GM23248 (cell line): Measurements from ENCODE around the gene NELFB. TPM values are rescaled to one million over a fixed set of nuclear protein-coding genes. Genes with fewer than 3 reads are reported as not detected.

ENCODE experiments used
- DNase-seq: peaks from one replicate; pipeline ENCODE4 v3.0.0-alpha.2; 2015
- H2AFZ ChIP-seq: fragments of 200-600 bp; sonication (generic); 2 replicates; pipeline ENCODE4 v1.6.1; 2016; ENCODE audit warnings: antibody characterized with exemption
- H3F3A ChIP-seq: fragments of 200-600 bp; sonication (generic); 2 replicates; pipeline ENCODE4 v1.6.1; 2016; ENCODE audit warnings: mild to moderate bottlenecking, antibody characterized with exemption, mixed run types; ENCODE audit not compliant: insufficient read depth
- H3K27ac ChIP-seq: fragments of 200-600 bp; sonication (generic); 2 replicates; pipeline ENCODE4 v1.5.1; 2016; ENCODE audit warnings: mild to moderate bottlenecking
- H3K27me3 ChIP-seq: fragments of 200-600 bp; sonication (generic); replicated peaks from 2 replicates; pipeline ENCODE4 v1.6.1; 2016; ENCODE audit warnings: mild to moderate bottlenecking; ENCODE audit not compliant: insufficient read depth
- H3K36me3 ChIP-seq: fragments of 200-600 bp; sonication (generic); 2 replicates; pipeline ENCODE4 v1.6.1; 2016; ENCODE audit warnings: low read depth, mild to moderate bottlenecking
- H3K4me1 ChIP-seq: fragments of 200-600 bp; sonication (generic); 2 replicates; pipeline ENCODE4 v1.6.1; 2016; ENCODE audit warnings: mild to moderate bottlenecking; ENCODE audit not compliant: insufficient read depth
- H3K4me2 ChIP-seq: fragments of 200-600 bp; sonication (generic); one replicate; pipeline ENCODE4 v1.6.1; 2016; ENCODE audit warnings: mild to moderate bottlenecking; ENCODE audit not compliant: unreplicated experiment
- H3K4me3 ChIP-seq: fragments of 200-600 bp; sonication (generic); 2 replicates; pipeline ENCODE4 v1.5.1; 2016; ENCODE audit warnings: mild to moderate bottlenecking
- H3K79me2 ChIP-seq: fragments of 200-600 bp; sonication (generic); 2 replicates; pipeline ENCODE4 v1.6.1; 2016; ENCODE audit warnings: mild to moderate bottlenecking; ENCODE audit not compliant: insufficient read depth
- H3K9ac ChIP-seq: fragments of 200-600 bp; sonication (generic); 2 replicates; pipeline ENCODE4 v1.6.1; 2016; ENCODE audit warnings: mild to moderate bottlenecking
- H3K9me2 ChIP-seq: fragments of 200-600 bp; sonication (generic); 2 replicates; pipeline ENCODE4 v1.6.1; 2016; ENCODE audit warnings: mixed run types, mild to moderate bottlenecking, moderate library complexity; ENCODE audit not compliant: insufficient read depth
- H3K9me3 ChIP-seq: fragments of 200-600 bp; sonication (generic); one replicate; pipeline ENCODE4 v1.6.1; 2017; ENCODE audit warnings: low read depth
- H4K20me1 ChIP-seq: fragments of 200-600 bp; sonication (generic); 2 replicates; pipeline ENCODE4 v1.6.0; 2016; ENCODE audit not compliant: insufficient read depth
- EZH2 ChIP-seq: fragments of 200-600 bp; sonication (generic); IDR thresholded peaks from 2 replicates; pipeline ENCODE4 v1.6.1; 2018; ENCODE audit warnings: antibody characterized with exemption, mild to moderate bottlenecking; ENCODE audit not compliant: insufficient read depth, poor library complexity, severe bottlenecking
- EZH2phosphoT487 ChIP-seq: fragments of 200-600 bp; sonication (generic); IDR thresholded peaks from 2 replicates; pipeline ENCODE4 v1.6.1; 2018; ENCODE audit warnings: antibody characterized with exemption, moderate library complexity, mild to moderate bottlenecking, low read depth; ENCODE audit not compliant: insufficient read depth
- WGBS, 2 experiments: methylation state at CpG; one replicate each; pipeline ENCODE4 v1.1.6; 2015 to 2017; ENCODE audit warnings: low lambda C conversion rate in 2 of 2, low coverage in 1 of 2; ENCODE audit errors: missing lambda C conversion rate in 2 of 2; 5-methylcytosine and 5-hydroxymethylcytosine counted together
- in situ Hi-C: fragments of 300-500 bp; cut with MboI; formaldehyde crosslinking; loops from 2 replicates; pipeline ENCODE4 v1.15.0; 2020
- polyA plus RNA-seq: library from polyadenylated mRNA; unstranded; fragments of >200 nt; fragmentation: Nextera tagmentation; extraction: Ambion mirVana; gene quantifications from 2 replicates; pipeline ENCODE4 v1.2.1, GENCODE V29; 2016
- total RNA-seq: library from RNA; depleted of rRNA; stranded (reverse); fragments of >200 nt; shearing (Covaris generic); gene quantifications from 2 replicates; pipeline ENCODE4 v1.2.3, GENCODE V29; 2014

Gene NELFB
- total and polyA plus RNA-seq, 2 experiments from 2014 or later: 34.4 to 65.0 TPM

- peaks cover 9% of the 10 kb centered on the region for H3K4me1 ChIP-seq
- WGBS, 2 experiments: 1% methylated on average over 47 to 63 of the region's 63 CpGs
- H3K4me3 ChIP-seq: peak overlapping the region; percentile 79
- no peaks in the 10 kb centered on the region for H3K27me3 ChIP-seq
- DNase-seq: peak; percentile 99
- no peaks in the 10 kb centered on the region for H3F3A ChIP-seq
- H3K36me3 ChIP-seq: no peaks in the 10 kb centered on the region
- no peaks in the 10 kb centered on the region for H3K9me3 ChIP-seq
- H3K27ac ChIP-seq: peak overlapping the region; percentile 55
- peak overlapping the region; percentile 84 for H3K9ac ChIP-seq
- no peak for TF ChIP-seq EZH2
- TF ChIP-seq EZH2phosphoT487: no peak
- no peaks in the 10 kb centered on the region for H3K79me2 ChIP-seq
- in situ Hi-C loops: no loop called here
- peak overlapping the region; percentile 77 for H3K4me2 ChIP-seq
- H3K9me2 ChIP-seq: no peaks in the 10 kb centered on the region
- peak overlapping the region; percentile 84 for H2AFZ ChIP-seq
- no peaks in the 10 kb centered on the region for H4K20me1 ChIP-seq
Measured at GRCh38 chr9:137223078-137223970, 31.8 kb upstream of the NELFB start.

- WGBS, 2 experiments: 49 to 52% methylated on average over 18 to 21 of the region's 23 CpGs
- peak within 1 kb of the TSS; percentile 55; the same call in 1 of the 2 replicates for H3K27ac ChIP-seq
- in situ Hi-C loops: no loop called here
- peak within 1 kb of the TSS; percentile 84 for H3K9ac ChIP-seq
- peaks cover 3% of the 10 kb centered on the region; the same call in 1 of the 2 replicates for H3K4me1 ChIP-seq
- no peaks in the 10 kb centered on the region for H3K9me2 ChIP-seq
- peak within 1 kb of the TSS; percentile 77 for H3K4me2 ChIP-seq
- H3F3A ChIP-seq: no peaks in the 10 kb centered on the region
- H3K4me3 ChIP-seq: peak within 1 kb of the TSS; percentile 79
- no peaks in the 10 kb centered on the region for H3K9me3 ChIP-seq
- TF ChIP-seq EZH2: no peak
- TF ChIP-seq EZH2phosphoT487: no peak
- no peaks in the 10 kb centered on the region for H3K27me3 ChIP-seq
- H3K36me3 ChIP-seq: no peaks in the 10 kb centered on the region
- DNase-seq: peak; percentile 28
- peak within 1 kb of the TSS; percentile 84 for H2AFZ ChIP-seq
- no peaks in the 10 kb centered on the region for H3K79me2 ChIP-seq
- H4K20me1 ChIP-seq: no peaks in the 10 kb centered on the region
Measured at GRCh38 chr9:137224830-137225694, 30.1 kb upstream of the NELFB start, which contains the start of gene CYSRT1. TSS of gene CYSRT1 (plus strand) at chr9:137225174. CDS start at chr9:137225622, 448 bp downstream.

- in situ Hi-C loops: no loop called here
Measured at GRCh38 chr9:137225699-137226331, 29.3 kb upstream of the NELFB start.

More at GRCh38 chr9:137225699-137226331, 29.3 kb upstream of the NELFB start:
- no peaks in the 10 kb centered on the region for H3K9me2 ChIP-seq
- no peaks in the 10 kb centered on the region for H3F3A ChIP-seq
- H3K36me3 ChIP-seq: no peaks in the 10 kb centered on the region
- no peak overlapping the region for H3K9ac ChIP-seq
- TF ChIP-seq EZH2phosphoT487: no peak
- no peaks in the 10 kb centered on the region for H3K27me3 ChIP-seq
- no peak for DNase-seq
- H3K9me3 ChIP-seq: no peaks in the 10 kb centered on the region
- H3K27ac ChIP-seq: no peak overlapping the region
- H3K4me2 ChIP-seq: no peak overlapping the region
- H3K79me2 ChIP-seq: no peaks in the 10 kb centered on the region
- H3K4me3 ChIP-seq: no peak overlapping the region
- no peaks in the 10 kb centered on the region for H4K20me1 ChIP-seq
- WGBS, 2 experiments: 75 to 76% methylated on average over 19 to 21 of the region's 21 CpGs
- no peak overlapping the region for H2AFZ ChIP-seq
- peaks cover 3% of the 10 kb centered on the region; the same call in 1 of the 2 replicates for H3K4me1 ChIP-seq
